HG02970 (cell line): ENCODE results near the gene PHF20.
A peak's percentile ranks its signal among the peaks of the same experiment; 100 is the strongest.
"Not testable (repeated sequence)": the region's sequence is repeated elsewhere in the genome, so short reads cannot be mapped to it uniquely, and the experiment has no call there.

Source experiments
- ATAC-seq: cut with Tn5 transposase; IDR thresholded peaks from one replicate; pipeline ENCODE4 v1.9.1; 2021; ENCODE audit warnings: mild to moderate bottlenecking, moderate library complexity, moderate number of reproducible peaks; ENCODE audit not compliant: unreplicated experiment, low FRiP score

Gene PHF20

DNA sequence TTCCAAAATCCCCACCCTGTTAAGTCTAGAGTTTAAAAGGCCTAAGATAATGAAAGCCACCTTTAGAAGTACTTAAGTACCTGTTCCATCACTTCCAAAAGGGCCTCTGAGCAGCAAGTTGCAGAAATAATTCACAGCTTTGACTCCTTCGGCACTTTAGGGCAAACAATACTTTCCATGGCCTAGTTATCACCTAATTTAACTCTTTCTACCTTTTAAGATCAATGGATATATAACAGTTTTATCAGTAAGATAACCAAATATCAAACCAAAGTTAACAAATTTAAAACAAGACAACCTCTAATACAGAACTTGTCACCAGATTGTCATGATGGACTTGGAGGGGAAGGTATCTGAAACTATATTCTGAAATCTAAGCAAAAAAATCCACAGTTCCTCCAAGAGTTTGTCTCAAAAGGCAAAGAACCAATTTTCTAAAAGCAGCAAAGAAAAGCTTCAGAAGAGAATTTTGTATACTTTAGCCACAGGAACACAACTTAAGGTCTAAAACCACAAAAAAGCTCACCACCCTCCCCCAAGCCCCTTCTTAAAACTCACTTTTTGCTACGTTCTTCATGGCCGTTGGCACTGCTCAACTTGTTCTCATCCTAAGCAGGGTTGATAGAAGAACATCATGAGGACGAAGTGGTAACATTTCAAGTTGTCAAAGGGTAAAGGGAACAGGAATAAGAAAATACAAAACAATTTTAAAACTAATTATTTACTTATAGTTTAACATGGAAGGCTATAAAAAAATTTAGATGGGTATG, 33.2 kb upstream of the PHF20 start:
- no peak for ATAC-seq

DNA sequence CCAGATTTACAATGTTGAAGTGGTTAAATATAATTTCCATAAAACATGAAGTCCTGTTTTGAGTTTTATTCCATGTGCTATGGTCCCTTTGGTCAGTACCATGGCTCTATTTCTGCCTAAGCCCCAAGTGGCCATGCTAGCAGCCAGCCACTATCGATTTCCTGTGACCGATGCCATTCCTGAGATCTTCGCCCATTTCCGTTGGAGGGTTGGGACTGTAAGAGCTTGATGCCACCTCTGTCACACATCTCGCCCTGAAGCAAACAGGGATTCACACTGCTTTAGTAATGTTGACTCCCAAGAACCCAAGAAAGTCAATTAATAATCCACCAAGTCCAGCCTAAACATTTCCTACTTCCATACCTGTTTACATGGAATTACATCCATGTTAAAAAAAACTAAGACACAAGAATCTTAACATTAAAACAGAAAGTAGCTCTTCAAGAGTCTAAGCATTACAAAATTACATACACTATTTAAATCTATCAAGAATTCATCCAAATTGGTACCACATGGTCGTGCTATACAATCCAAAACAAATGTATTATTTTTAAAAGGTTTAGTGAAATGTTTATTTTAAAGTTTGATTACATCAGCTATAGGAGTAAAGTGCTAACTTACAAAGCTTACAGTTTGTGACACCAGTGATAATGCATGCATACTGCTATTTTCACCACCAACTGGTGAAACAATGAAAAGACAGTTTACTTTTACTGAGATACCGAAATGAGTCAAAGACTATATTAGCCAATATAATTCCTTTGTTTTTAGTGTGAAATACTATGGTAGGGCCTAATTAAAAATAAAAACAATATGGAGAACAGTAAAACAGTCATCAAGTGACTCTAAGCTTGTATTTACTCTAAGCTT, 32.3 kb upstream of the PHF20 start:
- ATAC-seq = no peak

DNA sequence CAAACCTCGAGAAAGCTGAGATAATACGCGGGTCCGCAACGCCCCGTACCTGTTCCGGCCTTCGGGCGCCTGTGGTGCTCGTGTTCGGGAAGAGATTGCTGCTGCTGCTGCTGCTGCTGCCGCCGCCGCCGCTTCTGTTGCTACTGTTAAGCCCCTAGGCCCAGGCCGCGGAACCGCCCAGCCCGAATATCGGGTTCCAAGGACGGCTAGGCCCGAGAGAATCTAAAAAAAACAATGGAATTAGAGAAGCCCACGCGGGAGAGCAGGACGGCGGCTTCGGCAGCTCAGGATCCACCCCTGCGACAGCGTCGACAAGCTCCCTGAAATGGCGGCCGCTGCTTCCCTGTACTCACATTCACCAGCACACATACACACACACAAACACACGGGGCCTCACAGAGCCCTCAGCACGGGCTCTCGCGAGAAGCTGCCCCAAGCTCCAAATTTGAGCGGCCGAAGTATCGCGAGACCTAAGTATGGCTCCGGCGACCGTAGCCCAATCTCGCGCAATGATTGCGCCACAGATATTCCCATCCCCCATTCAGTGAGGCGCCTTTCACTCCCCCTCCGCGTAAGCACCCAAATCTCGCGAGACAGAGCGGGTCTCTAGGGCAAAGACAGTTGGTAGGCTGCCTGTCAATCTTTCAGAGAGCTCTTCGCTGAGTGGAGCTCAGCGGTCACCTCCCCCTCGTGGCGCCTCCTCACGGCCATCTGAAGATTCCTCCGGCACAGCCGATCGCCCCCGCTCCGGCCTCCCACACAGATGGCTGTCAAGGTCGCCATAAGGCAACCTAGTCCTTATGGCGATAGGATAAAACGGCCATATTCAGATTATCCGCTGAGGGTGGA, 29.7 kb upstream of the PHF20 start, which contains the start of gene RBM39:
Gene RBM39, minus strand, starts transcription at position 369 of the 849 bp plus-strand sequence. CDS start 1,386 bp downstream, outside the sequence.
- ATAC-seq = peak; percentile 95

DNA sequence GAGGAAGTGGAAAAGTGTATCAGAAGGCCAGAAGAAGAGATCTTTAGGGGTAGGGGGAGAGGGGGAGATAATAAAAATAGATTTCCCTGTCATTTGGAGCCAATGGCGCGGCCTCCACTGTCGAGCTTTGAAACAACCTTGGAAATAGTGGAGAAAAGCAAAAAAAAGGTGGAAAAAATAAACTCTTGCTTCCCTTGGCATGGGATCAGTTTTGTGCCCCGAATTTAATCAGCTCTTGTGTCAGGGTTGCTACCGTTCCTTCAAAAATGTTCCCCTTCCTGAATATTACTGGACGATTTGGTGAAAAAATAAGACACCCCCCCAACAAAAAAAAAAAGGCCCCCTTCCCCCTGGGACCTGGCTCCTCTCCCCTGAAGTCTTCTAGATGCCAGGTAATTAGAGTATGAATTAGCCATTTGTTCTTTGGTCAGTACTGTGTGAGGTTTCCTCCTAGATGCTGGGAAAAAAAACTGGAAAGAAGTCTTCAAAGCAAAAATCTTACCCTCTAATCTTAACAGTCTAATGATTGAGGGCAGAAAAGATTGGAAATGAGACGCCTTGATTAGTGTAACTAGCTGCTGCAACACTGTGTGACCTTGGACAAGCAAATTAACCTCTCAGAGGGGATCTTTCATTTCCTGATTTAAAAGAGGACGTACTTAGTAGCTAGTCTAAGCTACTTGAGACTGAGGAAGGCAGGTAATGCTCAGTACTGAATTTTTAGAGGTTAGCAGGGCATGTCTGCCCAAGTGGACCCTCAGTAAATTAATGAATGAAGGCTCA, 28.9 kb upstream of the PHF20 start:
- ATAC-seq = no peak

DNA sequence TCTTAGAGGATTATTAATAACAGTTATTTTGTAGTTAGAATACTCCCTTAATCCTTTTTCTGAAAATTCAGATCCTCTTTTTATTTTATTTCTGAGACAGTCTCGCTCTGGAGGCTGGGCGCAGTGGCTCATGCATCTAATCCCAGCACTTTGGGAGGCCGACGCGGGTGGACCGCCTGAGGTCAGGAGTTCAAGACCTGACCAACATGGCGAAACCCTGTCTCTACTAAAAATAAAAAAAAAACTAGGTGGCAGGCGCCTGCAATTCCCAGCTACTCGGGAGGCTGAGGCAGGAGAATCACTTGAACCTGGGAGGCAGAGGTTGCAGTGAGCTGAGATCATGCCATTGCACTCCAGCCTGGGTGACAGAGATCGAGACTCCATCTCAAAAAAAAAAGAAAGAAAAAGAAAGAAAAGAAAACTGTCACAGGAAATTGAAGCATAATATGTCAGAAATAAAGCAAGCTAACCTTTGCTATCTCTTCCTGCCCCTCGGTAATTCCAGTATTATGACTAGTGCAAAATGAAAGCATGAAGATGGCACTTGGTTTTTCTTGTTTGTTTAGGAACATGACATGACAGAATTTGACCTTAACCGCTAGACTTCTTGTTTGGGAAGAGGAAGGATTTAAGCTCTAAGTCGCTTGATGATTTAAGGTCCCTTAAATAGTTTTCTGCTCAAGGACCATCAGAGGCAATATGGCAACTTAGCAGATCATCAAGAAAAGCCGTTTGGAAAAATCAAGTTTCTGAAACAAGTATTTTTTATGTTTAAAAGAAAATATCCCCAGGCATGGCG, 27.9 kb upstream of the PHF20 start:
- no peak for ATAC-seq

DNA sequence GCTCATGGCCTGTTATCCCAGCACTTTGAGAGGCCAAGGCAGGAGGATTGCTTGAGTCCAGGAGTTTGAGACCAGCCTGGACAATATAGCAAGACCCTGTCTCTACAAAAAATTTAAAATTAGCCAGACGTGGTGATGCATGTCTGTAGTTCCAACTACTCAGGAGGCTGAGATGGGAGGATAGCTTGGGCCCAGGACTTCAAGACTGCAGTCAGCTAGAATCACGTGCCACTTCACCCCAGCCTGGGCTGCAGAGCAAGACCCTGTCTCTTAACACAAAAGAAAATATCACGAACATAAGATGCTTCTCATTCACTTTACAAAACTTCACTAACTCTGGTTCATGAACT, 27.3 kb upstream of the PHF20 start:
- not testable (repeated sequence) for ATAC-seq

DNA sequence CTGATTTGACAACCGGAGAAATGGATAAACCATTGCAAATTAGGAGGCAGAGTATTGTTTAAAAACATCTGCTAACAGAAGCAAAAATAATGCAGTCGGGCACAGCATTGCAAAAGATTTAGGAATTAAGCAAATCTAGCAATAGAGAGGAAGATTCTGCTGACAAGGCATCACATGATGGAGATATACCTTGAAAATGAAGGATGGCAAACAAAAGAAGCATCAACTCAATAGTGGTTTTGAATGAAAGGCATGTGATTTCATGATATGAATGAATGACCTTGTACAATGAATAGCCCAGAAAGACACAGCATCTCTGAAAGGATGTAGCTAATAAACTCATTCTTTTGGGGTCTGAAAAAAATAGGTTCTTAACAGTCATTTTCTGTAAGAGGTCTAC, 21.2 kb upstream of the PHF20 start:
- ATAC-seq = no peak

DNA sequence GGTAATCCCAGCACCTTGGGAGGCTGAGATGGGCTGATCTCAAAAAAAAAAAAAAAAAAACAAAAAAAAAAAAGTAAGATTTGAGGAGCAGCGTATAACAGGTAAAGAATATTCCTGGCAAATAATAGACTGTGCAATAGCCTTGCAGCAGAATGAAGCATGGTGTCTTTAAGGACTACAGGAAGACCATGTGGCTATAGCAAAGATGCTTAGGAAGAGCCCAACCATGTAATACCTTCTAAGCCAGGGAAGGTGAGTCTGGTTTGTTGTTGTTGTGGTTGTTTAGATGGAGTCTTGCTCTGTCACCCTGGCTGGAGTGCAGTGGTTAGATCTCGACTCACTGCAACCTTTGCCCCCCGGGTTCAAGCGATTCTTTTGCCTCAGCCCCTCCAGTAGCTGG, 15.4 kb upstream of the PHF20 start:
- ATAC-seq = no peak

DNA sequence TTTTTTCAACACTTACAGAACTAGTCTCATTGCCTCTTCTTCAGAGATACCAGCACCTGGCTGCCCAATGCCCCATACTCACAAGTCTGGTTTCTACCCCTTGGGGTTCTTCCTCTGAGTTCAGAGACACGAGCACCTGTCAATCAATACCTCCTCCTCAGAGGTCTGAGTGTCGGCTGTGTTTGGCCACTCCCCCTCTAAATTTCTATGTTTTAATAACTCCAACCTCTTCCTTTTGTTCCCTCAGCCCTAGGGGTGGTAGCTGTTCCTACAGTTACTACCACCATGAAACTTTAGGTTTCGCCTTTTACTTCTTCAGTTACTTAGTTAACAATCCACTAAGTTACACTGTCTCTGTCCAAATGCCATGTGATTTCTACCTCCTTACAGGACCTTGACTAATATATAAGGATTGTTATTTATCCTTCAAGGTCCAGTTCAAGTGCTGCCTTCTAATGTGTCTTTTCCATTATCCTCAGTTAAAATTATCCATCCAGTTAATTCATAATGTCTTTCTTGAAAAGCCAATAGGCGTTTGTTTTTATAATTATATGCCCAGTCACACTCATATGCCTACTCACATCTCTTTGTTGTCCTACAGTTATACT, 14.6 kb upstream of the PHF20 start:
- ATAC-seq = no peak

DNA sequence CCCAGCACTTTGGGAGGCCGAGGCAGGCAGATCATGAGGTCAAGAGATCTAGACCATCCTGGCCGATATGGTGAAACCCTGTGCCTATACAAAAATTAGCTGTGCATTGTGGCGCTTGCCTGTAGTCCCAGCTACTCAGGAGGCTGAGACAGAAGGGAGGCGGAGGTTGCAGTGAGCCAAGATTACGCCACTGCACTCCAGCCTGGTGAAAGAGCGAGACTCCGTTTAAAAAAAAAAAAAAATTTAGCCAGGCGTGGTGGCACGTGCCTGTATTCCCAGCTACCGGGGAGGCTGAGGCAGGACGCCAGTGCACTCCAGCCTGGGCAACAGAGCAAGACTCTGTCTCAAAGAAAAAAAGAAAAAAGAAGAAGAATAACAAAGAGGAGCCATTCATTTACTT, 10.3 kb upstream of the PHF20 start:
- ATAC-seq = not testable (repeated sequence)

DNA sequence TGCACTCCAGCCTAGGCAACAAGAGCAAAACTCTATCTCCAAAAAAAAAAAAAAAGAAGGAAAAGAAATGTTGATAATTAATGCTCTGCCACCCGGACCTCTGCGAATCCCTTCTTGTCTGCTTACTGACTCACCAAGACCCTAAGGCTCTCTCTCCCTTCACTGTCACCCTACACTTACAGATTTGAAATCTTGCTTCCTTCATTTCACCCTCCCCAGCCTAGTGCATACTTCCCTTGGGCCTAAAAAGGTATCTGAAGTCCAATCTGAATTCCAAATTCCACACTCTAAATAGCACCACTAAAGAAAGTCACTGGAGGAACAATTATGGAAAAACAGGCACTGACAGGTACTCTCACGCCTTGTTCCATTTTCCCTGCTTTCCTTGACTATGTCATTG, 9.4 kb upstream of the PHF20 start:
- ATAC-seq = no peak

DNA sequence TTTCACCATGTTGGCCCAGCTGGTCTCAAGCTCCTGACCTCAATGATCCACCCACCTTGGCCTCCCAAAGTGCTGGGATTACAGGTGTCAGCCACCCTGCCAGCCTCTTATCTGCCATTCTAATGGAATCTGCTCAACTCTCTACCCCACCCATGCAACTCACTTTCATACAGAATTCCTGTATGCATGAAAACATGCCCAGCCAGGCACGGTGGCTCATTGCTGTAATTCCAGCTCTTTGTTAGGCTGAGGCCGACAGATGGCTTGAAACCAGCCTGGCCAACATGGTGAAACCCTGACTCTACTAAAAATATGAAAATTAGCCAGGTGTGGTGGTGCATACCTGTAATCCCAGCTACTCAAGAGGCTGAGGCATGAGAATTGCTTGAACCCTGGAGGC, 6.9 kb upstream of the PHF20 start:
- not testable (repeated sequence) for ATAC-seq

DNA sequence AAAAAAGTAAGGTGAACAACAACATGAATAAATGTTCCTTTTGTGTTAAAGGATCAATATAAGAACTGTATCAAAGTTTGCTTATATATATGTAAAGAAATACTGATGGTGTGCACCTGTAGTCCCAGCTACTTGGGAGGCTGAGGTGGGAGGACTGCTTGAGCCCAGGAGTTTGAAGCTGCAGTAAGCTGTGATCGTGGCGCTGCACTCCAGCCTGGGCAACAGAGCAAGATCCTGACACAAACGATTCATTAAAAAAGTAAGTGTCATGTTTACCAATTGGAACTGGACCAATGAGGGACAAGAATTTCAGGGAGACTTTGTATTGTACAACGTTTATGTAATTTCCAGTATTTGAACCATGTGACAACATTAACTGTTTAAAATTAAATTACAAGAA, 5.0 kb upstream of the PHF20 start:
- no peak for ATAC-seq

DNA sequence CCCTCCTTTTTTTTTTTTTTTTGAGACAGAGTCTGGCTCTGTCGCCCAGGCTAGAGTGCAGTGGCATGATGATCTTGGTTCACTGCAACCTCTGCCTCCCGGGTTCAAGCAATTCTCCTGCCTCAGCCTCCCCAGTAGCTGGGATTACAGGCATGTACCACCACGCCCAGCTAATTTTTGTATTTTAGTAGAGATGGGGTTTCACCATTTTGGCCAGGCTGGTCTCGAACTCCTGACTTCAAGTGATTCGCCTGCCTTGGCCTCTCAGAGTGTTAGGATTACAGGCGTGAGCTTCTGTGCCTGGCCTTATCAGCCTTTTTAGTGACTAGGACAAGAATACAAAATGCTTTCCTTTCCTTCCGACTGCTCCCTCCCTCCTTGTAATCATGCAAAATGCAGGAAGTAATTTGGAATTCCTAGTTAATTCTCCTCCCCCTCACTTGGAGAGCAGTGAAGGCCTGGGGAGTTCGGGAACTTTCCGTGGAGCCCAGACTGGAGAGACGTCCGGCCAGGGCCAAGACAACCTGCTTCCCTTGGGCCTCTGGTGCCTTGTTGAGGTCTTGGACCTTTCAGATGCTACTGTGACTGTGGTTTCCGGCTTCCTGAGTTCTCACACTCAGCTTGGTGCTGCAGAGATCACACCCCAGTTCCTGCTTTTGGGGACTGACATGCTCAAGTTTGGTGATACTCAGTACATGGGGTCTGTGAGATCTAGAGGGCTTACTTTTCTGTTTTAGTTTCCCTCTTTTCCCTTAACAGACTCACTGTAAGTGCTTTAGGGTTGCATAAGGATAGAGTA, 3.9 kb upstream of the PHF20 start:
- no peak for ATAC-seq

DNA sequence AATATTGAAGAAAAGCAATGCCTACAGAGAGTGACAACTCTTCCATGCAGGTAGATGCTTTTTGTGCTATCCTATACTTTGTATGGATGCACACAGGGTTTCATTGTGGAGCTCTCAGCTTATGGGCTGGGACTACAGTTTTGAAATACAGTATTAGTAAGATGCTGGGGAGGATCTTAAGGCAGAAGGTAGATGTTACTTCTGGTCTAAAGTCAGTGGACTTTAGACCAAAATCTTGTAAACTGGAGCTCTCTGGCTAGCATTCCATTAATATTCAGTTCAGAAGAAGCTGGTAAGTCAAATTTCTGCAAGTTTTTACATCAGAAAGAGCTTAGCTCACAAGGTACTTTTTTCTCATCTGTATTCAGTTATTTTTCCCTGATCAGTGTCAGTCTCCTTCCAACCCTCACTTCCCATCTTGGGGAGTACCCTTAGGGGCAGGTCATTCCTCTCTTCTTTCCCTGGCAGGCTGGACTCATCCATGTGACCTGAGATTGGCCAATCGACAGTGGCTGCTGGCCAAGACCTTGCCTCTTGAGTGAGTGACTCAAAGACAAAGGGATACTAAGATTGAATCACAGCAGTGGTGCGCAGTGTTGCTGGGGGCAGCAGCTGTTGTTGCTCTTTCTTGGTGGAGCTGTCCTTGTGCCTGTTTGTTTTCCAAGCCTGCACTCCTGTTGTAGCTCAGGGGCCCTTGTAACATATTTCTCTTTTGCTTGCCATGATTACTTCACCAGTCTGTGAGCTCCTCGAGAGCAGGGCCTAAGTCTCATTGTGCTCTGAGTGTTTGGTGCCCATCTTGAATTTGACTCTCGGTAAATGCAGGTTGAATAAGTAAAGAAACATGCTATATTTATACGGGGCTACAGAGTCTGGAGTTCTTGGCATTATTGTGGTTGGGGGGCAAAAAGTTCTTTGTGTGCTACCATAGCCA, 2.8 kb upstream of the PHF20 start:
- no peak for ATAC-seq

DNA sequence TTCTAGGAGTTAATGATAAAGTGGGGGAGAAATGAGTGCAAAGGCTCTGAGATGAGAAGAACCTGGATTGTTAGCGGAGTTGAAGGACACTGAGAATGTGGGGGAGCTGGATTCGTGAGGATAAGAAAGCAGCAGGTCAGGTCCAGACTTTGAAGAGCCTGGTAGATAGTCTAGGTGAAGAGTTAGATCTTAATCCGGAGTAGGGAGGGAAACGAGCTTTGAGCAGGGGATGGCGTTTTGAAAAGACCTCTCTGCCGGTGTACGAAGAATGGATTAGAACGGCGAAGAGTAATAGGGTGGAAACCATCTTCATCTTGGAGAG, 487 bp upstream of the PHF20 start:
- no peak for ATAC-seq

DNA sequence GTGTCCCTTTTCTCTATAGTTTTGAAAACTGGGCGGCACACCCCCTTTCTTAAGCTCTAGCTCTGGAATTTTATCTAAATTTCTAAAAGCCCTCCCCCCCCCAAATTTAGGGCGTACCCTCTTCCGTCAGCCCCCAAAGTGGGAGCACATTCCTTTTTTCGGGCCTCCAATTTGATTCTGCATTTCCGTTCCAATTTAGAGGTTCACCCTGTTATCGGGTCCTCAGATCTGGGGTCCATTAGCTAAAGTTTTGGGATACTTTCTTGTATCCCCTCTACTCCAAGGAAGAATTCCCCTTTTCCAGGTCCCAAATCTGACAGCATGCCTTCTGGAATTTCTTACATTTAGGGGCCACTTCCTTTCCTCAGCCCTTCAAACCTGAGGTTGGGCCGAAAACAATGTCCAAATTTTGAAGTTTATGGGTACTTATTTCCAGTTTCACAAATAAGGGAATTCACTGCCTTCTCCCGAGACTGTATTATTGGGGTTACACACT, 796 bp downstream of the PHF20 start:
- ATAC-seq = no peak
